Omental fat pad (tissue), 4 donors: ENCODE results near the gene COX6B1. TPM values are rescaled to one million over a fixed set of nuclear protein-coding genes. Genes with fewer than 3 reads are reported as not detected.

Source experiments
- ATAC-seq: fragments of 150-250 bp; one replicate; pipeline ENCODE4 v1.9.1; 2016; ENCODE audit warnings: mild to moderate bottlenecking, moderate library complexity; ENCODE audit not compliant: low FRiP score
- DNase-seq: peaks from one replicate; pipeline ENCODE4 v3.0.0-alpha.2; 2019; ENCODE audit warnings: low spot score
- total RNA-seq, 4 donors: library from RNA; depleted of rRNA; stranded (reverse); fragments of >200 nt; gene quantifications; one replicate each; pipeline ENCODE4 v1.1.0, GENCODE V29; 2016
- TF ChIP-seq, protein P1 (sequence below), 3 donors: fragments of 450-650 bp; IDR thresholded peaks; one replicate each; pipeline ENCODE4 v1.5.1; 2016 to 2017; ENCODE audit warnings: antibody characterized with exemption in 3 of 3, mild to moderate bottlenecking in 3 of 3, moderate library complexity in 2 of 3

Gene COX6B1
- total RNA-seq, 4 donors from 2014 or later, result 391 to 611 (median 538) TPM

DNA sequence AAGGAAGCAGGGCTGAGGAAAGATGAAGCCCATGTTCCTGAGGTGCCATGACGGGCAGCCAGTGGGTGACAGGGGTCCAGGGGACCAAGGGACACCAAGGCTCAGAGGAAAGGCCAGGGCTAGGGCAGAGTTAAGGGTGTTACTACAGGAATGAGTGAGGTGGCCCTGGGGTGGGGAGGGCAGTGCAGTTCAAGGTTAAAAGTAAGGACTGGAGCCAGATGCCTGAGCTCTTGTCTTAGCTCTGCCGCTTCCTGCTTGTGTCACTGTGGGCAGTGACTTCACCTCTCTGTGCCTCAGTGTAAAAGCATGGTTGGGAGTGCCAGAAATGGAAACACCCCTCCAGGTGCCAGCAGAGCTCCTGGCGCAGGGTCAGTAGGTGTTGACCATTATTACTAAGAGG, 11.5 kb upstream of the COX6B1 start:
- TF ChIP-seq, protein P1, sequence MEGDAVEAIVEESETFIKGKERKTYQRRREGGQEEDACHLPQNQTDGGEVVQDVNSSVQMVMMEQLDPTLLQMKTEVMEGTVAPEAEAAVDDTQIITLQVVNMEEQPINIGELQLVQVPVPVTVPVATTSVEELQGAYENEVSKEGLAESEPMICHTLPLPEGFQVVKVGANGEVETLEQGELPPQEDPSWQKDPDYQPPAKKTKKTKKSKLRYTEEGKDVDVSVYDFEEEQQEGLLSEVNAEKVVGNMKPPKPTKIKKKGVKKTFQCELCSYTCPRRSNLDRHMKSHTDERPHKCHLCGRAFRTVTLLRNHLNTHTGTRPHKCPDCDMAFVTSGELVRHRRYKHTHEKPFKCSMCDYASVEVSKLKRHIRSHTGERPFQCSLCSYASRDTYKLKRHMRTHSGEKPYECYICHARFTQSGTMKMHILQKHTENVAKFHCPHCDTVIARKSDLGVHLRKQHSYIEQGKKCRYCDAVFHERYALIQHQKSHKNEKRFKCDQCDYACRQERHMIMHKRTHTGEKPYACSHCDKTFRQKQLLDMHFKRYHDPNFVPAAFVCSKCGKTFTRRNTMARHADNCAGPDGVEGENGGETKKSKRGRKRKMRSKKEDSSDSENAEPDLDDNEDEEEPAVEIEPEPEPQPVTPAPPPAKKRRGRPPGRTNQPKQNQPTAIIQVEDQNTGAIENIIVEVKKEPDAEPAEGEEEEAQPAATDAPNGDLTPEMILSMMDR (IDR thresholded peaks at IDR 0.05), result no peak
- DNase-seq, result no peak
- ATAC-seq, result no peak

DNA sequence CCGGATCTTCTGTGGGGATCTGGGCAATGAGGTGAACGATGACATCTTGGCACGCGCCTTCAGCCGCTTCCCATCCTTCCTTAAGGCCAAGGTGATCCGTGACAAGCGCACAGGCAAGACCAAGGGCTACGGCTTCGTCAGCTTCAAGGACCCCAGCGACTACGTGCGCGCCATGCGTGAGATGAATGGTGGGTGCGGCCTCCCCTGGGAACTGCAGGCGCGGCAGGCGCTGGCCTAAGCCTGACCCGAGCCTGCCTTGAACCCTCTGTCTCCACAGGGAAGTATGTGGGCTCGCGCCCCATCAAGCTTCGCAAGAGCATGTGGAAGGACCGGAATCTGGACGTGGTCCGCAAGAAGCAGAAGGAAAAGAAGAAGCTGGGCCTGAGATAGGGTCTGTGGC, 11.0 kb upstream of the COX6B1 start:
- DNase-seq (no peak), ATAC-seq (no peak)
- TF ChIP-seq, protein P1 (IDR thresholded peaks at IDR 0.05), result no peak

DNA sequence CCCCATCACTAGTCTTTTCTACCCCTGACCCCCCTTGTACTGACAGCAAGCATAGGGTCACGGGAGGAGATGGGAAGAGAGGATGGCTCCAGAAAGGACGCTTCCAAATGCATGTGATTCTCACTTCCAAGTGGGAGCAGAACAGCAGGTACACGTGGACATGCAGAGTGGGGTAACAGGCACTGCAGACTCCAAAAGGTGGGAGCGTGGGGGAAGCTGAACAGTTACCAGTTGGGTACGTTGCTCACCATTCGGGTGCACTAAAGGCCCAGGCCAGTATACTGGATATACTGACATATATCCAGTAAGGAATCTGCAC, 8.8 kb upstream of the COX6B1 start:
- DNase-seq (no peak), ATAC-seq (no peak)
- TF ChIP-seq, protein P1 (IDR thresholded peaks at IDR 0.05), result no peak

DNA sequence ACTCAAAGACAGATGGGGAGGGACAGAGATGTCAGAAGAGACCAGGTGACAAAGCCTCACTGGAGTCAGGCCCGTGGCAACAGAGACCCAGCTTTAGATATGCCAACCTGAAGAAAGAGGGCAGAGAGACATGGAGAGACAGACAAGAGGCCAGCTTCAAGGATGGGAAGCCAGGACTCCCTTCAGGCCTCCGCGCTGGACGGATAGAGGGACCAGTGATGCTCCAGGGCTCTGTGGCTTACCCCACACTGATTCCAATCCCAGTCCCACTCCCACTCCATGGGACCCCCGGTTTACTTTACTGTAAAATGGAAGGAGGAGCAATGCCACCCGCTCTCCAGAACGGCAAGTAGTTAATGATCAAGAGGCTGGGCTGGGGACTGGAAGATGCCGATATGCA, 8.3 kb upstream of the COX6B1 start:
- DNase-seq (no peak), ATAC-seq (no peak)
- TF ChIP-seq, protein P1 (IDR thresholded peaks at IDR 0.05), result no peak

DNA sequence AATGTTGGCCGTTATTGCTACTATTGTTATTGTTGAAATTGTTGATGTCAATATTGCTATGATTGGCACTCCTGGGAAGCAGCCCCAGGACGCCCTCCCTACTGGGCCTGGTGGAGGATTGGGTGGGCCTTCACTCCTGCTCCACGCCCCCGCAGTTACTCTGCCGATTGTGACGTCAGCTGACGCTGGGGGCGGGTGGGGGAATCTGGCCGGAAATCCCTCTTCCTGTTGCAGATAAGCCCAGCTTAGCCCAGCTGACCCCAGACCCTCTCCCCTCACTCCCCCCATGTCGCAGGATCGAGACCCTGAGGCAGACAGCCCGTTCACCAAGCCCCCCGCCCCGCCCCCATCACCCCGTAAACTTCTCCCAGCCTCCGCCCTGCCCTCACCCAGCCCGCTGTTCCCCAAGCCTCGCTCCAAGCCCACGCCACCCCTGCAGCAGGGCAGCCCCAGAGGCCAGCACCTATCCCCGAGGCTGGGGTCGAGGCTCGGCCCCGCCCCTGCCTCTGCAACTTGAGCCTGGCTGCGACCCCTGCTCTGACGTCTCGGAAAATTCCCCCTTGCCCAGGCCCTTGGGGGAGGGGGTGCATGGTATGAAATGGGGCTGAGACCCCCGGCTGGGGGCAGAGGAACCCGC, 6.5 kb upstream of the COX6B1 start, which contains the start of gene ETV2:
Gene ETV2 (plus strand): TSS at position 231 of the 637 bp plus-strand sequence. CDS start 716 bp downstream, outside the sequence.
- no peak for DNase-seq
- TF ChIP-seq, protein P1 (IDR thresholded peaks at IDR 0.05), result no peak
- ATAC-seq, result no peak

DNA sequence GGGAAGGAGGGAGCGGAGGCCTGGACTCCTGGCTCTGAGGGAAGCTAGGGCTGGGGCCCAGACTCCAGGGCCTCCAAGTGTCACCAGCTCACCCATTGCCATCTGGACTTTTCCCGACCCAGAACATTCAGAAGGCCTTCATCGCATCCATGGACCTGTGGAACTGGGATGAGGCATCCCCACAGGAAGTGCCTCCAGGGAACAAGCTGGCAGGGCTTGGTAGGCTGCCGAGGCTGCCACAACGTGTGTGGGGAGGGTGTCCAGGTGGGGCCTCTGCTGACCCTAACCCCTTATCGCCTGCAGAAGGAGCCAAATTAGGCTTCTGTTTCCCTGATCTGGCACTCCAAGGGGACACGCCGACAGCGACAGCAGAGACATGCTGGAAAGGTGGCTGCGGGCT, 5.8 kb upstream of the COX6B1 start:
- DNase-seq (no peak), ATAC-seq (no peak)

DNA sequence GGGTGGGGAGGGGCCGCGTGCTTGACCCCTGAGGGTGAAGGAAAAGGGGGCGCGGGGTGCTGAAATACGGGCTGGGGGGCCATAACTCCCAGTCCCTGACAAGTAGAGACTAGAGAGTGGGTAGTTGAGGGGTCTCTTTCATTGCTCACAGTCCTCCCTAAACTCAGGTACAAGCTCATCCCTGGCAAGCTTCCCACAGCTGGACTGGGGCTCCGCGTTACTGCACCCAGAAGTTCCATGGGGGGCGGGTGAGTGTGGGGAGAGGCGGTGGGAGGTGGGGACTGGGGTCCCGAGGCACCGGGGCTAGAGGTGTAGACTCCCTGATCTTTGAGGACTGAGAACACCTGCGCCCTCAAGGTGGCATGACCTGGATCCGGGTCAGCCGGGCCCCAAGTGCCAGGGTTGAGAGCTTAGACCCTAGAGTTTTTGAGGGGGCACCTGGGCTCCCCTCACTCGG, 5.3 kb upstream of the COX6B1 start:
- TF ChIP-seq, protein P1 (IDR thresholded peaks at IDR 0.05), result no peak
- ATAC-seq (no peak), DNase-seq (no peak)

More for the DNA sequence above, 5.8 kb upstream of the COX6B1 start:
- TF ChIP-seq, protein P1 (IDR thresholded peaks at IDR 0.05), result no peak
